ENCODE results near the gene CCDC85C.

The CCDC85C gene

DNA sequence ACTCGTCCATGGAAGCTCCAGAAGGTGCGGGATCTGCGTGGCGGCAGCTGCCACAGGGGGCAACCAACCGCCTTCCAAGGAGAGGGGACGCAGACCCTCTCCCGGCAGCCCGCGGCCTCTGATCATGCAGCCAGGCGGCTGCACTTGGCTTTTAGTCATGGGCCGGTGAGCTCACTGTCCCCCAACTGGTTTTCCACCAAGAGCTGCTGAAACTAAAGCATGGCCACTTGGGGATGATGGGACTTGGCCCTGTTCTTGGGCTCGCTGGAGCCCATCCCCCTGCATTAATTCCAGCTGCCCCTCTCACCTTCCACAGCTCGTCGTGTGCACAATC lies 39.1 kb downstream of the CCDC85C start:
- DNase-seq: no peak
- intact Hi-C loops (cut with DNase I; ENCODE audit: low total_unique reads): loop anchor here (5.0 kb wide), 1 partner anchor 62 kb away; no protein-coding TSS in a partner anchor
- Histone ChIP-seq H3K4me1 (peaks cover 0 to 78% (median 44%) of the 10 kb centered on the region in 4 donors), H3K27ac (peak overlapping the region; percentile 16 to 24), H3K36me3 (no peaks in the 10 kb centered on the region), H3K4me3 (no peak overlapping the region), H3K9me3 (no peaks in the 10 kb centered on the region), H3K27me3 (no peaks in the 10 kb centered on the region)
- TF ChIP-seq, protein P1, sequence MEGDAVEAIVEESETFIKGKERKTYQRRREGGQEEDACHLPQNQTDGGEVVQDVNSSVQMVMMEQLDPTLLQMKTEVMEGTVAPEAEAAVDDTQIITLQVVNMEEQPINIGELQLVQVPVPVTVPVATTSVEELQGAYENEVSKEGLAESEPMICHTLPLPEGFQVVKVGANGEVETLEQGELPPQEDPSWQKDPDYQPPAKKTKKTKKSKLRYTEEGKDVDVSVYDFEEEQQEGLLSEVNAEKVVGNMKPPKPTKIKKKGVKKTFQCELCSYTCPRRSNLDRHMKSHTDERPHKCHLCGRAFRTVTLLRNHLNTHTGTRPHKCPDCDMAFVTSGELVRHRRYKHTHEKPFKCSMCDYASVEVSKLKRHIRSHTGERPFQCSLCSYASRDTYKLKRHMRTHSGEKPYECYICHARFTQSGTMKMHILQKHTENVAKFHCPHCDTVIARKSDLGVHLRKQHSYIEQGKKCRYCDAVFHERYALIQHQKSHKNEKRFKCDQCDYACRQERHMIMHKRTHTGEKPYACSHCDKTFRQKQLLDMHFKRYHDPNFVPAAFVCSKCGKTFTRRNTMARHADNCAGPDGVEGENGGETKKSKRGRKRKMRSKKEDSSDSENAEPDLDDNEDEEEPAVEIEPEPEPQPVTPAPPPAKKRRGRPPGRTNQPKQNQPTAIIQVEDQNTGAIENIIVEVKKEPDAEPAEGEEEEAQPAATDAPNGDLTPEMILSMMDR (IDR thresholded peaks at IDR 0.05): no peak

DNA sequence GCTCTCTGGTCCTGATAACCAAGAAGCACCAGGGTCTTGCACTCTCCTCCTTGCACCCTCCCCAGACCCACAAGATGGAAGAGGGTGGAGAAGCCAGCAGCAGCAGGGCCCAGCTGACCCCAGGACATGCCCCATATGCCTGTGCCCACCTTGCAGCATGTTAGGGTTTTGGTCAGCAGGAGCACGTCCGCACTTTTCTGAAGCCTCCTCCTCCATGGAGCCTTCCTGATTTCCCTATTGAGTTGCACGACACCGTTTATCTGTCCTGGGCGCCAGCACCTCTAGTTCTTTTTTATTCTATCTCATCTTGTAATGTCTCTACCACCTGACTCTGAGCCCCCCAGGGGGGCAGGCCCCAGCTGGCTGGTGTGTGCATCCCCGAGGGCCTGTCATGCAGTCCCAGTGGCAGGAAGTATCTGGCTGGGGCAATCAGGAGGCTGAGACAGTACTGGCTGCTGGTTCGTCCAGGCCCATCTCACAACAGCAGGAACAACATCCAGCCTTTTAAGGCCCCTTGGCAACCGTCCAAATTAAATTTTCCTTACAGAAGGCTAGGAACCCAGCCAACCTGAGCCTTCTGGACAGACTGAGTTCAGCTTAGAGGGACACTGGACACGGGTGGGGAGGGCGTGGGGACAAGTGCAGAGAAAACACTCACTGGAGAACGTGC lies 39.6 kb downstream of the CCDC85C start:
- peak; percentile 46 to 78 for DNase-seq
- Histone ChIP-seq H3K9me3 (no peaks in the 10 kb centered on the region), H3K36me3 (no peaks in the 10 kb centered on the region), H3K27ac (peak overlapping the region; percentile 16 to 24), H3K4me3 (no peak overlapping the region), H3K27me3 (no peaks in the 10 kb centered on the region), H3K4me1 (peaks cover 0 to 78% (median 44%) of the 10 kb centered on the region in 4 donors)
- TF ChIP-seq, protein P1 (IDR thresholded peaks at IDR 0.05): no peak
- intact Hi-C loops (cut with DNase I; ENCODE audit: low total_unique reads): loop anchor here (5.0 kb wide), 1 partner anchor 63 kb away; no protein-coding TSS in a partner anchor

DNA sequence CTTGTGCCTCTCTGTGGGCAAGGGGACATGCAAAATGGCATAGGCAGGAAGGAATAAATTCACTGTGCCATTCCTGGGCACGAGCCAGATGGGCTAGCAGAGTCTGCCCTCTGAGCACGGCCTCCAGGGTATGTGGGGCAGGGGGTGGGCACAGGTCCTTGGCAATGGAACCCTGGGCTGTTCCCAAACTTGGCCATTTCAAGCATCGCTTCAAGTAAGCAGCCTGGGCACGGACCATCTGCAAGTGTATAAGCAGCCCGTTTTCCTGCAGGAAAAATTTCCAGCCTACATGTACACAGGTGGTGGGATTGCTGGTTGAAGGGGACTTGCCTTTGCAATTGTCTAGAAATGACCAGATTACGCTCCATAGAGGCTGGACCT lies 40.3 kb downstream of the CCDC85C start:
- Histone ChIP-seq H3K4me3 (no peak overlapping the region), H3K36me3 (no peaks in the 10 kb centered on the region), H3K9me3 (no peaks in the 10 kb centered on the region), H3K4me1 (peaks cover 0 to 71% (median 44%) of the 10 kb centered on the region in 4 donors), H3K27me3 (no peaks in the 10 kb centered on the region), H3K27ac (peak overlapping the region in 1 of 2 donors; percentile 16)
- intact Hi-C loops (cut with DNase I; ENCODE audit: low total_unique reads): loop anchor here (2.0 to 5.0 kb wide), 2 partner anchors 41 to 64 kb away; partner anchors contain the start of gene CCDC85C
- TF ChIP-seq, protein P1 (IDR thresholded peaks at IDR 0.05): no peak
- DNase-seq: no peak

DNA sequence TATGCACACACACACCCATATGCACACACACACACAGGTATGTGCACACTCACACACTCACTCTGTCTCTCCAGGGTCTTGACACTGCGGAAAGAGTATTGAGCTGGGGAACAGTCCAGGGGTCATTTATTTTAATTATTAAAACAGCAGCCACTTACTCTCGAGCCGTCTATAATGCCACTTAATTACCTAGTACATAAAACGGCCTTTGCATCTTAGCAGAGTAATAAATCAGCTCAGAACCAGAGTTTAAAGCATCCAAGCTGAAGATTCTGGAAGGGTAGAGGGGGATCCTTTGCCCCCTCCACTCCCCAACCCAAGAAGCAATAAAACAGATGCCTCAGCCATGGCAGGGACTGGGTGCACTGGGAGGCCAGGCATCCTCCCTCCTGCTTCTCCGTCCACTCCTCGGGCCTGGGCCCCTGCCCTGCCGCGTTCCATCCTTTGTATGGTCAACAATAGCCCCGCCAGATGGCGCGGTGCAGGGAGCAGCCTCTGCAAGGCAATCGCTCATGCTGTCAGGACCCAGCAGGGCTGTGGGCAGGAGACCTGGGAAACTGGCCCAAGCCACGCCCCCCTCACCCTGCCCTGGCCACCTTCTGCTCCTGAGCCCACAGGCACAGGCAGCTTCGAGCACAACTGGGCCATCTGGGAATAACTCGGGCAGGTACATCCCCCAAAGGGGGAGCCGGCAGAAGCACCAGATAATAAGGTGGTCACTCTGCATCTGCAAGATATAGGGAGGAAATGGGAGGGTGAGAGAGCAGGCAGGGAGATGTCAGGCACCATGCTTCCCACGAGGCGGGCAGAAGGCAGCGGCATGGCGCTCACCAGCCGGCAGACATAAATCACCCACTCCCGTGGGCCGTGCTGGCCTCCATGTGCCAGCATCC lies 40.9 kb downstream of the CCDC85C start:
- no peaks in the 10 kb centered on the region for H3K36me3 ChIP-seq
- TF ChIP-seq, protein P1 (IDR thresholded peaks at IDR 0.05): peak; percentile 28 to 38
- H3K9me3 ChIP-seq: no peaks in the 10 kb centered on the region
- peaks cover 0 to 66% (median 38%) of the 10 kb centered on the region in 4 donors for H3K4me1 ChIP-seq
- intact Hi-C loops (cut with DNase I; ENCODE audit: low total_unique reads): loop anchor here (2.0 to 5.0 kb wide), 2 partner anchors 42 to 64 kb away; partner anchors contain the start of gene CCDC85C
- no peaks in the 10 kb centered on the region for H3K27me3 ChIP-seq
- H3K4me3 ChIP-seq: no peak overlapping the region
- H3K27ac ChIP-seq: peak overlapping the region in 1 of 2 donors; percentile 16
- DNase-seq: peak in 1 of 2 donors; percentile 84

DNA sequence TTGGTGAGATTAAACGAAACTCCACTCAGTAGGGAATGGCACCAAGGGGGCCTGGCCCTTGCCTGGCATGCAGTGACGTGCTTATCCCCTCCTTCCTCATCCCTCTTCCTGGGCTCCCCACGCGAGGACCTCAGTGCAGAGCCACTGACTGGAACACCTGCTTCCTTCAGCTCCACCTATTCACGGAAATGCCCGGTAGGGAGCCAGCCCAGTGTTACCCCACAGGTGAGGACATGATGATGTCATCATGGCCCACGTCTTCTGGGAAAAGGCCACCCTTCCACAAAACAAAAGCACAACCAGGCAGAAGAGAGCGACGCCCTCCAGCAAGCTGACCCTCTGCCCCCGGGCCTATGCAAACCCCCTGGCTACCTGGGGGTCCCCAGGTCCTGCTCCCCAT lies 42.1 kb downstream of the CCDC85C start:
- H3K9me3 ChIP-seq: no peaks in the 10 kb centered on the region
- no peaks in the 10 kb centered on the region for H3K36me3 ChIP-seq
- TF ChIP-seq, protein P1 (IDR thresholded peaks at IDR 0.05): no peak
- intact Hi-C loops (cut with DNase I; ENCODE audit: low total_unique reads): loop anchor here (2.0 to 5.0 kb wide), 2 partner anchors 43 to 65 kb away; partner anchors contain the start of gene CCDC85C
- H3K27ac ChIP-seq: no peak overlapping the region
- DNase-seq: no peak
- no peaks in the 10 kb centered on the region for H3K27me3 ChIP-seq
- peaks cover 0 to 66% (median 37%) of the 10 kb centered on the region in 4 donors for H3K4me1 ChIP-seq
- H3K4me3 ChIP-seq: no peak overlapping the region

Data from tibial artery (tissue), 4 donors.